Panc1 (cell line): ENCODE data around the gene CAPN11.

Experiments used
- POLR2AphosphoS5 ChIP-seq: IDR thresholded peaks from 2 replicates; pipeline ENCODE4 v1.6.1; 2012; ENCODE audit warnings: mild to moderate bottlenecking, low read depth, low read length, moderate library complexity
- TCF7L2 ChIP-seq: IDR thresholded peaks from 2 replicates; pipeline ENCODE4 v1.6.1; 2011; ENCODE audit warnings: mild to moderate bottlenecking, low read depth, low read length, inconsistent platforms
- TF ChIP-seq, protein P1 (sequence below): fragments of 450-650 bp; IDR thresholded peaks from 2 replicates; pipeline ENCODE4 v1.5.1; 2017; ENCODE audit warnings: mild to moderate bottlenecking

DNA sequence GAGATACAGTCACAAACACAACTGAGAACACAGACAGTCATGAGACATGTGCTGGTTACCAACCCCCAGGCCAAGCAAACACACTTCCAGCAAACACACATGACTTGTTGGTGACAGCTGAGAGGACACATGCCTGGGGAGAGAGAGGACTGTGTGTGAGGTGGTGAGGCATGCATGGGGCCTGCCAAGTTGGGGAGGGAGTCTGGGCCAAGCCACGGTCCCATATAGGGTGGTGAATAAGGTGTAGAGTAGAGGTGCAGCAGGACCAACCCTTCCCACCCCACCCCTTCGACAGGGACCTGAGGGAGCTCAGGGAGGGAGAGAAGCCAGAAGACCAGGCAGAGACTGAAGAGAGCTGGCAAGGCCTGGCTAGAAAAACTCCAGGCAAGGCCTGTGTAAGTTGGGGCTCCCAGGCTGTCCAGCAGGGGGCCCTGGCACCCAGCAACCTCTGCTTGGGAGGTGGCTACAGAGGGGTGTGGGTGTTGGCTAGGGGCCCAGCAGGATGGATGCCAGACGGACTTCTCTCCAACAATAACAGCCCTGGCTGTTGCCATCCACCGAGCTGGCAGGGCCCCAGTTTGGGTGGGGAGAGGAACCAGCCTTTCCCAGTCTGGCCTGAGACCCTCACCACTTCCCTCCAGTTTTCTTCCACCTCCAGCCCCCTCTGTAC lies 62.8 kb downstream of the CAPN11 start:
- TF ChIP-seq TCF7L2 (no peak), POLR2AphosphoS5 (peak; percentile 55; the same call in 1 of the 2 replicates)
- TF ChIP-seq, protein P1, sequence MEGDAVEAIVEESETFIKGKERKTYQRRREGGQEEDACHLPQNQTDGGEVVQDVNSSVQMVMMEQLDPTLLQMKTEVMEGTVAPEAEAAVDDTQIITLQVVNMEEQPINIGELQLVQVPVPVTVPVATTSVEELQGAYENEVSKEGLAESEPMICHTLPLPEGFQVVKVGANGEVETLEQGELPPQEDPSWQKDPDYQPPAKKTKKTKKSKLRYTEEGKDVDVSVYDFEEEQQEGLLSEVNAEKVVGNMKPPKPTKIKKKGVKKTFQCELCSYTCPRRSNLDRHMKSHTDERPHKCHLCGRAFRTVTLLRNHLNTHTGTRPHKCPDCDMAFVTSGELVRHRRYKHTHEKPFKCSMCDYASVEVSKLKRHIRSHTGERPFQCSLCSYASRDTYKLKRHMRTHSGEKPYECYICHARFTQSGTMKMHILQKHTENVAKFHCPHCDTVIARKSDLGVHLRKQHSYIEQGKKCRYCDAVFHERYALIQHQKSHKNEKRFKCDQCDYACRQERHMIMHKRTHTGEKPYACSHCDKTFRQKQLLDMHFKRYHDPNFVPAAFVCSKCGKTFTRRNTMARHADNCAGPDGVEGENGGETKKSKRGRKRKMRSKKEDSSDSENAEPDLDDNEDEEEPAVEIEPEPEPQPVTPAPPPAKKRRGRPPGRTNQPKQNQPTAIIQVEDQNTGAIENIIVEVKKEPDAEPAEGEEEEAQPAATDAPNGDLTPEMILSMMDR: peak; percentile 95
